Measurements from ENCODE around the gene IFRD1.

- TF ChIP-seq REST (IDR thresholded peaks at IDR 0.05; ENCODE audit: low read depth) = no peak
- TF ChIP-seq CEBPB (IDR thresholded peaks at IDR 0.05) = no peak
- no peak for TF ChIP-seq USF1 (IDR thresholded peaks at IDR 0.05)
- no peak for TF ChIP-seq MAX (IDR thresholded peaks at IDR 0.05)
- TF ChIP-seq CREB1 (IDR thresholded peaks at IDR 0.05; ENCODE audit: low read depth) = no peak
- TF ChIP-seq EP300 (IDR thresholded peaks at IDR 0.05; ENCODE audit: borderline replicate concordance) = peak; percentile 19; the same call in 1 of the 2 replicates
Measured at GRCh38 chr7:112495156-112495788, 45.0 kb downstream of the IFRD1 start.
